SK-N-SH (cell line): Measurements from ENCODE around the gene PARN.
"Not testable (repeated sequence)": the region's sequence is repeated elsewhere in the genome, so short reads cannot be mapped to it uniquely, and the experiment has no call there.

ENCODE experiments used
- EP300 ChIP-seq, 2 experiments: IDR thresholded peaks; 2 replicates each; pipeline versions ENCODE4 v1.4.0 to v1.6.1; 2012; ENCODE audit warnings: borderline replicate concordance in 1 of 2, low read depth in 1 of 2, low read length in 1 of 2
- FOXJ3 ChIP-seq: sonication (generic); formaldehyde crosslinking; IDR thresholded peaks from 2 replicates; pipeline ENCODE4 v1.5.1; 2020; ENCODE audit warnings: mild to moderate bottlenecking, missing genetic modification reagents
- GABPA ChIP-seq: IDR thresholded peaks from 2 replicates; pipeline ENCODE4 v1.4.0; 2012; ENCODE audit warnings: low read depth, mild to moderate bottlenecking
- JUND ChIP-seq: IDR thresholded peaks from 2 replicates; pipeline ENCODE4 v1.4.0; 2012
- NRF1 ChIP-seq: IDR thresholded peaks from 2 replicates; pipeline ENCODE4 v1.6.1; 2012; ENCODE audit warnings: low read depth, mild to moderate bottlenecking, low read length
- POLR2AphosphoS5 ChIP-seq: IDR thresholded peaks from 2 replicates; pipeline ENCODE4 v1.6.1; 2012; ENCODE audit warnings: low read depth, low read length
- SIN3A ChIP-seq: IDR thresholded peaks from 2 replicates; pipeline ENCODE4 v1.6.1; 2012; ENCODE audit warnings: low read depth, mild to moderate bottlenecking, low read length, moderate library complexity, borderline replicate concordance
- SMC3 ChIP-seq: IDR thresholded peaks from 2 replicates; pipeline ENCODE4 v1.6.1; 2012; ENCODE audit warnings: low read depth, low read length, improper control_type of control experiment
- YY1 ChIP-seq: IDR thresholded peaks from 2 replicates; pipeline ENCODE4 v1.4.0; 2012; ENCODE audit warnings: low read depth, mild to moderate bottlenecking
- TF ChIP-seq, protein P1 (sequence below): IDR thresholded peaks from 2 replicates; pipeline ENCODE4 v1.4.0; 2012; ENCODE audit warnings: low read depth, borderline replicate concordance
- TF ChIP-seq, protein P2 (sequence below): fragments of 200-600 bp; sonication (generic); IDR thresholded peaks from 2 replicates; pipeline ENCODE4 v1.6.1; 2017; ENCODE audit warnings: antibody characterized with exemption, mild to moderate bottlenecking, moderate library complexity
- TF ChIP-seq, protein P3 (sequence below): IDR thresholded peaks from 2 replicates; pipeline ENCODE4 v1.6.1; 2012; ENCODE audit warnings: mild to moderate bottlenecking, low read depth, low read length, moderate library complexity
- TF ChIP-seq, protein P4 (sequence below): IDR thresholded peaks from 2 replicates; pipeline ENCODE4 v1.4.0; 2012; ENCODE audit warnings: low read depth

DNA sequence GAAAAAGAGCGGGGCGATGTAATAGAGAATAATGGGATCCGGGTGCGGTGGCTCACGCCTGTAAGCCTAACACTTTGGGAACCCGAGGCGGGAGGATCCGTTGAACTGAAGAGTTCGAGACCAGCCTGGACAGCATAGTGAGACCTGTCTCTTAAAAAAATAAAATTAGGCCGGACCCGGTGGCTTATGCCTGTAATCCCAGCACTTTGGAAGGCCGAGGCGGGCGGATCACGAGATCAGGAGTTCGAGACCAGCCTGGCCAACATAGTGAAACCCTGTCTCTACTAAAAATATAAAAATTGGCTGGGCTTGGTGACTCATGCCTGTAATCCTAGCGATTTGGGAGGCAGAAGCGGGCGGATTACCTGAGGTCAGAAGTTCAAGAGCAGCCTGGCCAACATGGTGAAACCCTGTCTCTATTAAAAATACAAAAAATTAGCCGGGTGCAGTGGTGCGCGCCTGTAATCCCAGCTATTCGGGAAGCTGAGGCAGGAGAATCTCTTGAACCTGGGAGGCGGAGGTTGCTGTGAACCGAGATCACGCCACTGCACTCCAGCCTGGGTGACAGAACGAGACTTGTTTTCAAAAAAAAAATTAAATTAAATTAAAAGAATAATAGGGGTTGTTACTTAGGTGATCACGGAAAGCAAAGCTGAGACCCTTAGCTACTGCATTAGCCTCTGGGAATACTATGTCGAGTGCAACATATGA, 715 bp upstream of the PARN start:
- not testable (repeated sequence) for TF ChIP-seq JUND; YY1; POLR2AphosphoS5; GABPA; FOXJ3; SMC3; SIN3A; EP300 (IDR thresholded peaks at IDR 0.05; ENCODE audit: borderline replicate concordance in 1 of 2, low read depth in 1 of 2, low read length in 1 of 2); NRF1
- TF ChIP-seq, protein P1, sequence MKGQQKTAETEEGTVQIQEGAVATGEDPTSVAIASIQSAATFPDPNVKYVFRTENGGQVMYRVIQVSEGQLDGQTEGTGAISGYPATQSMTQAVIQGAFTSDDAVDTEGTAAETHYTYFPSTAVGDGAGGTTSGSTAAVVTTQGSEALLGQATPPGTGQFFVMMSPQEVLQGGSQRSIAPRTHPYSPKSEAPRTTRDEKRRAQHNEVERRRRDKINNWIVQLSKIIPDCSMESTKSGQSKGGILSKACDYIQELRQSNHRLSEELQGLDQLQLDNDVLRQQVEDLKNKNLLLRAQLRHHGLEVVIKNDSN, result not testable (repeated sequence)
- TF ChIP-seq, protein P2, sequence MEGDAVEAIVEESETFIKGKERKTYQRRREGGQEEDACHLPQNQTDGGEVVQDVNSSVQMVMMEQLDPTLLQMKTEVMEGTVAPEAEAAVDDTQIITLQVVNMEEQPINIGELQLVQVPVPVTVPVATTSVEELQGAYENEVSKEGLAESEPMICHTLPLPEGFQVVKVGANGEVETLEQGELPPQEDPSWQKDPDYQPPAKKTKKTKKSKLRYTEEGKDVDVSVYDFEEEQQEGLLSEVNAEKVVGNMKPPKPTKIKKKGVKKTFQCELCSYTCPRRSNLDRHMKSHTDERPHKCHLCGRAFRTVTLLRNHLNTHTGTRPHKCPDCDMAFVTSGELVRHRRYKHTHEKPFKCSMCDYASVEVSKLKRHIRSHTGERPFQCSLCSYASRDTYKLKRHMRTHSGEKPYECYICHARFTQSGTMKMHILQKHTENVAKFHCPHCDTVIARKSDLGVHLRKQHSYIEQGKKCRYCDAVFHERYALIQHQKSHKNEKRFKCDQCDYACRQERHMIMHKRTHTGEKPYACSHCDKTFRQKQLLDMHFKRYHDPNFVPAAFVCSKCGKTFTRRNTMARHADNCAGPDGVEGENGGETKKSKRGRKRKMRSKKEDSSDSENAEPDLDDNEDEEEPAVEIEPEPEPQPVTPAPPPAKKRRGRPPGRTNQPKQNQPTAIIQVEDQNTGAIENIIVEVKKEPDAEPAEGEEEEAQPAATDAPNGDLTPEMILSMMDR, result not testable (repeated sequence)
- TF ChIP-seq, protein P3, sequence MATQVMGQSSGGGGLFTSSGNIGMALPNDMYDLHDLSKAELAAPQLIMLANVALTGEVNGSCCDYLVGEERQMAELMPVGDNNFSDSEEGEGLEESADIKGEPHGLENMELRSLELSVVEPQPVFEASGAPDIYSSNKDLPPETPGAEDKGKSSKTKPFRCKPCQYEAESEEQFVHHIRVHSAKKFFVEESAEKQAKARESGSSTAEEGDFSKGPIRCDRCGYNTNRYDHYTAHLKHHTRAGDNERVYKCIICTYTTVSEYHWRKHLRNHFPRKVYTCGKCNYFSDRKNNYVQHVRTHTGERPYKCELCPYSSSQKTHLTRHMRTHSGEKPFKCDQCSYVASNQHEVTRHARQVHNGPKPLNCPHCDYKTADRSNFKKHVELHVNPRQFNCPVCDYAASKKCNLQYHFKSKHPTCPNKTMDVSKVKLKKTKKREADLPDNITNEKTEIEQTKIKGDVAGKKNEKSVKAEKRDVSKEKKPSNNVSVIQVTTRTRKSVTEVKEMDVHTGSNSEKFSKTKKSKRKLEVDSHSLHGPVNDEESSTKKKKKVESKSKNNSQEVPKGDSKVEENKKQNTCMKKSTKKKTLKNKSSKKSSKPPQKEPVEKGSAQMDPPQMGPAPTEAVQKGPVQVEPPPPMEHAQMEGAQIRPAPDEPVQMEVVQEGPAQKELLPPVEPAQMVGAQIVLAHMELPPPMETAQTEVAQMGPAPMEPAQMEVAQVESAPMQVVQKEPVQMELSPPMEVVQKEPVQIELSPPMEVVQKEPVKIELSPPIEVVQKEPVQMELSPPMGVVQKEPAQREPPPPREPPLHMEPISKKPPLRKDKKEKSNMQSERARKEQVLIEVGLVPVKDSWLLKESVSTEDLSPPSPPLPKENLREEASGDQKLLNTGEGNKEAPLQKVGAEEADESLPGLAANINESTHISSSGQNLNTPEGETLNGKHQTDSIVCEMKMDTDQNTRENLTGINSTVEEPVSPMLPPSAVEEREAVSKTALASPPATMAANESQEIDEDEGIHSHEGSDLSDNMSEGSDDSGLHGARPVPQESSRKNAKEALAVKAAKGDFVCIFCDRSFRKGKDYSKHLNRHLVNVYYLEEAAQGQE, result not testable (repeated sequence)
- TF ChIP-seq, protein P4, sequence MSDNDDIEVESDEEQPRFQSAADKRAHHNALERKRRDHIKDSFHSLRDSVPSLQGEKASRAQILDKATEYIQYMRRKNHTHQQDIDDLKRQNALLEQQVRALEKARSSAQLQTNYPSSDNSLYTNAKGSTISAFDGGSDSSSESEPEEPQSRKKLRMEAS, result not testable (repeated sequence)
